K562 (cell line): Measurements from ENCODE around the gene DNAH3. TPM values are rescaled to one million over a fixed set of nuclear protein-coding genes. Genes with fewer than 3 reads are reported as not detected.

Experiments used
- MGA ChIP-seq: fragments of 450-650 bp; IDR thresholded peaks from 2 replicates; pipeline ENCODE4 v1.6.1; 2016; ENCODE audit warnings: mild to moderate bottlenecking, moderate library complexity
- TAF1 ChIP-seq: IDR thresholded peaks from 2 replicates; pipeline ENCODE4 v1.6.1; 2011; ENCODE audit warnings: mild to moderate bottlenecking, low read length, moderate library complexity; ENCODE audit not compliant: insufficient read depth, control insufficient read depth, severe bottlenecking; ENCODE audit errors: extremely low read depth
- polyA plus RNA-seq, 8 experiments: library from polyadenylated mRNA; depleted of rRNA in 4 of 8; stranded (reverse) in 5 of 8; unstranded in 3 of 8; fragments of >200 nt; fragmentation: Nextera tagmentation in 2 of 8; fragmentation: Illumina TruSeq in 1 of 8; extraction: Ambion mirVana in 2 of 8; extraction: Trizol in 1 of 8; gene quantifications; 2 replicates each; pipeline versions ENCODE4 v1.2.1 to v1.2.3, GENCODE V29; 2011 to 2014; ENCODE audit warnings: inconsistent platforms in 1 of 8, missing spikeins in 1 of 8
- total RNA-seq, 7 experiments: library from RNA; depleted of rRNA in 6 of 7; stranded (reverse); fragments of >200 nt in 6 of 7; fragmentation: Illumina TruSeq in 2 of 7; extraction: Trizol in 2 of 7; gene quantifications; 2 replicates each; pipeline versions ENCODE4 v1.2.1 to v1.2.3, GENCODE V29; 2011 to 2021; ENCODE audit warnings: low replicate concordance in 1 of 7

Gene DNAH3
- total and polyA plus RNA-seq, 9 of the 15 experiments (the other 6 are each of a cell fraction or from before 2014, with no cell fraction given): 0.32 to 0.84 (median 0.44) TPM

DNA sequence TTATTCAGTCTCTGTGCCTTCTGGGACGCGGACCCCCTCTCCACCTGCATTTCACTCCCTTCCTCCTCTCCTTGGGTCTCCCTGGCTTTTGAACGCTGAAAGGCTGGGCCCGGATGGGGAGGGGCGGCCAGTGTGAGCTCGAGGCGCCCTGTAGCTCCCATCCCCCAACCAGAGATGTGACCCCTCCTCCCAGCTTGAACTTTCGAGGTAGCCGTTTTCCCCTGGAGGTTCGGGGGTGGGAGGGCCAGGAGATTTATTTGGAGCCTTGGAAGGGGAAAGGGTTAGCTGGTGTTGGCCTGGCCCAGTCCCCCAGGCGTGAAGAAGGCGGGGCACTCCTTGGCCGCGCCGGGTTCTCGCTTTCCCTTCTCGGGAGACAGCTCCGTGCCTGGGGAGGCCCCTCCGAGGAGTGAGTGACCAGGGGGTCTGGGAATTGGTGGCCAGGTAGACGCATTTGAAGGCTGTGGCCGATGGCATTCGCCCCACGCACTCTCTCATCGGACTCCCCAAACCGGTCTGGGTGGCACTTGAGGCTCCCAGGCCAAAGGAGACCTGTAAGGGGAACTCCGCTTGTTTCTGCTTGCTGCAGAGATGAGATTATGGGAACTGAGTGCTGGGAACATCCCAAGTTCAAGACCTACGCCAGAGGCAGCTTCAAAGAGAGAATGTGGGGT lies 8.8 kb upstream of the DNAH3 start (continued):
- TF ChIP-seq MGA: peak; percentile 50
- peak; percentile 11 for TF ChIP-seq TAF1
